Caco-2 (cell line): ENCODE measurements around the gene NARF. TPM values are rescaled to one million over a fixed set of nuclear protein-coding genes. Genes with fewer than 3 reads are reported as not detected.
A peak's percentile ranks its signal among the peaks of the same experiment; 100 is the strongest.
"Not testable (repeated sequence)": the region's sequence is repeated elsewhere in the genome, so short reads cannot be mapped to it uniquely, and the experiment has no call there.

Source experiments
- BruUV-seq: library from RNA; stranded (reverse); fragments of 400-500 nt; replicated peaks from 2 replicates; lab custom pipeline; 2021; lab: Mats Ljungman, UMichigan
- CTCF ChIA-PET: fragments of 300-600 bp; sonication (Branson Sonifier 250); formaldehyde crosslinking; loops from one replicate; lab custom pipeline; 2022; ENCODE audit warnings: antibody characterized with exemption; lab: Charles Lee
- POLR2A ChIA-PET: fragments of 300-600 bp; sonication (Branson Sonifier 250); formaldehyde crosslinking; loops from one replicate; lab custom pipeline; 2022; ENCODE audit warnings: antibody characterized with exemption; lab: Charles Lee
- DNase-seq, 2 experiments: peaks; one replicate each; pipeline versions ENCODE4 v3.0.0 to v3.0.0-alpha.2; 2020 to 2022
- H3K27me3 ChIP-seq: replicated peaks from 2 replicates; pipeline ENCODE4 v1.6.0; 2011; ENCODE audit warnings: low read length; ENCODE audit not compliant: control insufficient read depth, insufficient read depth
- H3K36me3 ChIP-seq: 2 replicates; pipeline ENCODE4 v1.5.1; 2011; ENCODE audit warnings: low read length; ENCODE audit not compliant: control insufficient read depth, insufficient read depth
- H3K4me1 ChIP-seq: fragments of 250-450 bp; sonication (Bioruptor Pico); 2 replicates; pipeline ENCODE4 v1.5.1; 2020; ENCODE audit warnings: mild to moderate bottlenecking
- H3K4me3 ChIP-seq: 2 replicates; pipeline ENCODE4 v1.5.1; 2011; ENCODE audit warnings: low read depth, mild to moderate bottlenecking, control low read depth, low read length
- H3K9me3 ChIP-seq: fragments of 250-450 bp; sonication (Bioruptor Pico); 2 replicates; pipeline ENCODE4 v1.5.1; 2020; ENCODE audit warnings: mild to moderate bottlenecking, moderate library complexity
- H3K27ac Mint-ChIP-seq: one replicate; pipeline ENCODE4 v1.8.0; 2022; ENCODE audit warnings: mixed read lengths; ENCODE audit not compliant: unreplicated experiment
- H3K27me3 Mint-ChIP-seq: one replicate; pipeline ENCODE4 v1.8.0; 2022; ENCODE audit warnings: mixed read lengths; ENCODE audit not compliant: insufficient read depth, unreplicated experiment
- H3K36me3 Mint-ChIP-seq: one replicate; pipeline ENCODE4 v1.8.0; 2022; ENCODE audit warnings: mild to moderate bottlenecking, mixed read lengths; ENCODE audit not compliant: insufficient read depth, unreplicated experiment
- H3K4me1 Mint-ChIP-seq: one replicate; pipeline ENCODE4 v1.8.0; 2022; ENCODE audit warnings: low read depth, mixed read lengths; ENCODE audit not compliant: unreplicated experiment
- H3K4me3 Mint-ChIP-seq: one replicate; pipeline ENCODE4 v1.8.0; 2022; ENCODE audit warnings: mild to moderate bottlenecking, moderate library complexity, mixed read lengths; ENCODE audit not compliant: unreplicated experiment
- H3K9me3 Mint-ChIP-seq: one replicate; pipeline ENCODE4 v1.8.0; 2022; ENCODE audit warnings: mixed read lengths; ENCODE audit not compliant: unreplicated experiment
- CTCF ChIP-seq, 2 experiments: fragments of 200-600 bp in 1 of 2; IDR thresholded peaks; 1 replicate in 1 of 2; 2 replicates in 1 of 2; pipeline versions ENCODE4 v1.5.1 to v1.8.0; 2011 to 2022; ENCODE audit warnings: antibody characterized with exemption in 1 of 2, control low read depth in 1 of 2, inconsistent platforms in 1 of 2, low read depth in 1 of 2, low read length in 1 of 2, mild to moderate bottlenecking in 1 of 2, moderate library complexity in 1 of 2; ENCODE audit not compliant: insufficient read depth in 1 of 2, severe bottlenecking in 1 of 2, unreplicated experiment in 1 of 2
- intact Hi-C: fragments of 100-400 bp; cut with micrococcal nuclease; formaldehyde crosslinking; loops from one replicate; pipeline ENCODE4 v1.10.0; 2022; ENCODE audit not compliant: unreplicated experiment
- total RNA-seq: library from RNA; stranded (reverse); gene quantifications from 2 replicates; pipeline ENCODE4 v1.2.3, GENCODE V29; 2022

Gene NARF
- total RNA-seq, 1 experiment from 2014 or later = 62.1 TPM

- H3K4me3 ChIP-seq = peak overlapping the region; percentile 85
- BruUV-seq = no TSS peak
- peaks cover 15% of the 10 kb centered on the region for H3K4me1 ChIP-seq
- no peaks in the 10 kb centered on the region for H3K27me3 Mint-ChIP-seq
- H3K9me3 Mint-ChIP-seq = peaks cover 9% of the 10 kb centered on the region
- no peak for DNase-seq
- H3K4me3 Mint-ChIP-seq = peak overlapping the region; percentile 83
- H3K36me3 Mint-ChIP-seq = peaks cover 15% of the 10 kb centered on the region
- TF ChIP-seq CTCF (IDR thresholded peaks at IDR 0.05; ENCODE audit: insufficient read depth in 1 of 2, low read depth in 1 of 2, low read length in 1 of 2, severe bottlenecking in 1 of 2, unreplicated experiment in 1 of 2) = no peak
- ChIA-PET CTCF (no interaction called here), POLR2A (no interaction called here)
- no peaks in the 10 kb centered on the region for H3K9me3 ChIP-seq
- peak overlapping the region; percentile 89 for H3K27ac Mint-ChIP-seq
- no peaks in the 10 kb centered on the region for H3K27me3 ChIP-seq
- intact Hi-C loops = loop anchor here (1.0 kb wide), 1 partner anchor 8 kb away; the partner anchor contains the start of gene NARF
- H3K4me1 Mint-ChIP-seq = no peaks in the 10 kb centered on the region
- H3K36me3 ChIP-seq = no peaks in the 10 kb centered on the region
Measured at GRCh38 chr17:82449883-82450356, 8.6 kb upstream of the NARF start.

- BruUV-seq = TSS peak; percentile 58
- ChIA-PET POLR2A (no interaction called here), CTCF (no interaction called here)
- peak; percentile 92 to 96 for DNase-seq
- H3K4me1 ChIP-seq = peaks cover 15% of the 10 kb centered on the region
- H3K4me3 ChIP-seq = peak within 1 kb of the TSS; percentile 85
- Mint-ChIP-seq H3K27ac (peak within 1 kb of the TSS; percentile 89), H3K4me1 (no peaks in the 10 kb centered on the region), H3K36me3 (peaks cover 14% of the 10 kb centered on the region), H3K9me3 (peaks cover 9% of the 10 kb centered on the region), H3K4me3 (peak within 1 kb of the TSS; percentile 83), H3K27me3 (no peaks in the 10 kb centered on the region)
- intact Hi-C loops = loop anchor here (1.0 kb wide), 1 partner anchor 8 kb away; the partner anchor contains the start of gene NARF
- H3K36me3 ChIP-seq = no peaks in the 10 kb centered on the region
- H3K9me3 ChIP-seq = no peaks in the 10 kb centered on the region
- no peak for TF ChIP-seq CTCF (IDR thresholded peaks at IDR 0.05; ENCODE audit: insufficient read depth in 1 of 2, low read depth in 1 of 2, low read length in 1 of 2, severe bottlenecking in 1 of 2, unreplicated experiment in 1 of 2)
- H3K27me3 ChIP-seq = no peaks in the 10 kb centered on the region
Measured at GRCh38 chr17:82450357-82451106, 8.0 kb upstream of the NARF start, which contains the start of gene CYBC1. Gene CYBC1, minus strand, starts transcription at chr17:82450752. Its CDS starts 1,498 bp downstream, at chr17:82449254.

- H3K4me1 Mint-ChIP-seq = peaks cover 3% of the 10 kb centered on the region
- H3K9me3 Mint-ChIP-seq = peaks cover 9% of the 10 kb centered on the region
- H3K36me3 Mint-ChIP-seq = peaks cover 14% of the 10 kb centered on the region
- no TSS peak for BruUV-seq
- Histone ChIP-seq H3K4me1 (peaks cover 18% of the 10 kb centered on the region), H3K9me3 (no peaks in the 10 kb centered on the region), H3K27me3 (no peaks in the 10 kb centered on the region), H3K4me3 (no peak overlapping the region), H3K36me3 (no peaks in the 10 kb centered on the region)
- H3K27ac Mint-ChIP-seq = no peak overlapping the region
- DNase-seq = no peak
- POLR2A ChIA-PET = no interaction called here
- no peak overlapping the region for H3K4me3 Mint-ChIP-seq
- CTCF ChIA-PET = no interaction called here
- intact Hi-C loops = no loop called here
- no peak for TF ChIP-seq CTCF (IDR thresholded peaks at IDR 0.05; ENCODE audit: insufficient read depth in 1 of 2, low read depth in 1 of 2, low read length in 1 of 2, severe bottlenecking in 1 of 2, unreplicated experiment in 1 of 2)
- no peaks in the 10 kb centered on the region for H3K27me3 Mint-ChIP-seq
Measured at GRCh38 chr17:82452162-82452561, 6.4 kb upstream of the NARF start.

- Mint-ChIP-seq H3K36me3 (peaks cover 22% of the 10 kb centered on the region), H3K4me1 (peaks cover 12% of the 10 kb centered on the region)
- POLR2A ChIA-PET, H3K9me3 Mint-ChIP-seq, CTCF ChIA-PET, H3K36me3 ChIP-seq, DNase-seq, BruUV-seq, H3K27me3 Mint-ChIP-seq, H3K4me3 Mint-ChIP-seq, intact Hi-C loops, H3K27me3 ChIP-seq, H3K27ac Mint-ChIP-seq, H3K4me3 ChIP-seq, H3K9me3 ChIP-seq: not testable (repeated sequence)
- H3K4me1 ChIP-seq = peaks cover 25% of the 10 kb centered on the region
Measured at GRCh38 chr17:82453151-82453550, 5.4 kb upstream of the NARF start.

GRCh38 chr17:82453706-82454105 is 4.8 kb upstream of the NARF start:
- H3K9me3 ChIP-seq, H3K27ac Mint-ChIP-seq, H3K4me3 Mint-ChIP-seq, H3K27me3 Mint-ChIP-seq, H3K36me3 ChIP-seq, H3K9me3 Mint-ChIP-seq, intact Hi-C loops, BruUV-seq, H3K27me3 ChIP-seq, H3K4me3 ChIP-seq, CTCF ChIA-PET, POLR2A ChIA-PET: not testable (repeated sequence)
- peak in 1 of 2 experiments; percentile 53 for DNase-seq
- peaks cover 12% of the 10 kb centered on the region for H3K4me1 Mint-ChIP-seq
- peaks cover 25% of the 10 kb centered on the region for H3K4me1 ChIP-seq
- peaks cover 27% of the 10 kb centered on the region for H3K36me3 Mint-ChIP-seq
